GM23338 (cell line): ENCODE results near the gene SLC5A5. TPM values are rescaled to one million over a fixed set of nuclear protein-coding genes. Genes with fewer than 3 reads are reported as not detected.

Source experiments
- ATAC-seq: fragments of 200-7000 bp; cut with Tn5 transposase; 3 replicates; pipeline ENCODE4 v1.9.1; 2020
- DNase-seq: peaks from one replicate; pipeline ENCODE4 v3.0.0-alpha.2; 2015; ENCODE audit warnings: low spot score
- H2AFZ ChIP-seq: fragments of 200-600 bp; sonication (generic); 2 replicates; pipeline ENCODE4 v1.8.0; 2016; ENCODE audit warnings: antibody characterized with exemption, mild to moderate bottlenecking, moderate library complexity
- H3F3A ChIP-seq: fragments of 200-600 bp; sonication (generic); replicated peaks from 2 replicates; pipeline ENCODE4 v1.8.0; 2017; ENCODE audit warnings: antibody characterized with exemption, mixed run types, low read depth
- H3K27ac ChIP-seq: fragments of 200-600 bp; sonication (generic); 2 replicates; pipeline ENCODE4 v1.6.1; 2016; ENCODE audit warnings: low read depth
- H3K27me3 ChIP-seq: fragments of 200-600 bp; sonication (generic); 2 replicates; pipeline ENCODE4 v1.8.0; 2016; ENCODE audit warnings: mild to moderate bottlenecking, mixed run types, moderate library complexity; ENCODE audit not compliant: insufficient read depth
- H3K36me3 ChIP-seq: fragments of 200-600 bp; sonication (generic); 2 replicates; pipeline ENCODE4 v1.8.0; 2016; ENCODE audit warnings: mild to moderate bottlenecking; ENCODE audit not compliant: insufficient read depth
- H3K4me1 ChIP-seq: fragments of 200-600 bp; sonication (generic); 2 replicates; pipeline ENCODE4 v1.8.0; 2016; ENCODE audit warnings: mild to moderate bottlenecking, moderate library complexity; ENCODE audit not compliant: insufficient read depth
- H3K4me2 ChIP-seq: fragments of 200-600 bp; sonication (generic); 2 replicates; pipeline ENCODE4 v1.7.1; 2017; ENCODE audit warnings: mixed run types
- H3K4me3 ChIP-seq: fragments of 200-600 bp; sonication (generic); 2 replicates; pipeline ENCODE4 v1.6.1; 2016; ENCODE audit warnings: mixed run types
- H3K79me2 ChIP-seq: fragments of 200-600 bp; sonication (generic); replicated peaks from 2 replicates; pipeline ENCODE4 v1.8.0; 2017; ENCODE audit warnings: mild to moderate bottlenecking; ENCODE audit not compliant: insufficient read depth
- H3K9me2 ChIP-seq: fragments of 200-600 bp; sonication (generic); 2 replicates; pipeline ENCODE4 v1.8.0; 2017; ENCODE audit not compliant: insufficient read depth
- H4K20me1 ChIP-seq: fragments of 200-600 bp; sonication (generic); replicated peaks from 2 replicates; pipeline ENCODE4 v1.8.0; 2017; ENCODE audit warnings: mild to moderate bottlenecking; ENCODE audit not compliant: insufficient read depth
- H3K27ac Mint-ChIP-seq: 2 replicates; pipeline ENCODE4 v1.8.0; 2020; ENCODE audit warnings: inconsistent platforms, mild to moderate bottlenecking, moderate library complexity, mixed read lengths
- H3K27me3 Mint-ChIP-seq: 3 replicates; pipeline ENCODE4 v1.8.0; 2022; ENCODE audit warnings: low read depth, mild to moderate bottlenecking, moderate library complexity, mixed read lengths, inconsistent platforms; ENCODE audit not compliant: insufficient read depth, poor library complexity
- H3K36me3 Mint-ChIP-seq: 3 replicates; pipeline ENCODE4 v1.8.0; 2021; ENCODE audit warnings: low read depth, mild to moderate bottlenecking, inconsistent platforms, moderate library complexity, mixed read lengths
- H3K4me1 Mint-ChIP-seq: 3 replicates; pipeline ENCODE4 v1.8.0; 2020; ENCODE audit warnings: mild to moderate bottlenecking, inconsistent platforms, mixed read lengths
- H3K4me3 Mint-ChIP-seq: 3 replicates; pipeline ENCODE4 v1.8.0; 2021; ENCODE audit warnings: moderate library complexity, mild to moderate bottlenecking, inconsistent platforms, mixed read lengths
- H3K9me3 Mint-ChIP-seq: 3 replicates; pipeline ENCODE4 v1.8.0; 2020; ENCODE audit warnings: moderate library complexity, mild to moderate bottlenecking, inconsistent platforms, mixed read lengths
- CREB1 ChIP-seq: fragments of 250-450 bp; sonication (Bioruptor Pico); IDR thresholded peaks from 2 replicates; pipeline ENCODE4 v1.5.0; 2020; ENCODE audit warnings: low read depth, mild to moderate bottlenecking, moderate library complexity
- CTCF ChIP-seq, 2 experiments: fragments of 200-600 bp in 1 of 2; sonication (generic) in 1 of 2; conservative IDR thresholded peaks; 2 replicates each; pipeline versions ENCODE4 v1.5.1 to v1.6.1; 2016 to 2017; ENCODE audit warnings: antibody characterized with exemption in 2 of 2, low read depth in 2 of 2, mild to moderate bottlenecking in 2 of 2, moderate library complexity in 1 of 2
- ETS1 ChIP-seq: IDR thresholded peaks from 2 replicates; pipeline ENCODE4 v1.6.1; 2016; ENCODE audit warnings: antibody characterized with exemption
- EZH2 ChIP-seq: fragments of 200-600 bp; sonication (generic); IDR thresholded peaks from one replicate; pipeline ENCODE4 v1.8.0; 2017; ENCODE audit warnings: antibody characterized with exemption, mild to moderate bottlenecking, low read depth; ENCODE audit not compliant: unreplicated experiment
- EZH2phosphoT487 ChIP-seq: fragments of 200-600 bp; sonication (generic); IDR thresholded peaks from one replicate; pipeline ENCODE4 v1.8.1; 2018; ENCODE audit warnings: antibody characterized with exemption; ENCODE audit not compliant: unreplicated experiment
- JUNB ChIP-seq: IDR thresholded peaks from one replicate; pipeline ENCODE4 v1.6.1; 2016; ENCODE audit warnings: antibody characterized with exemption; ENCODE audit not compliant: unreplicated experiment
- NANOG ChIP-seq: IDR thresholded peaks from 2 replicates; pipeline ENCODE4 v1.6.1; 2016; ENCODE audit warnings: antibody characterized with exemption, borderline replicate concordance
- POLR2AphosphoS5 ChIP-seq: IDR thresholded peaks from 2 replicates; pipeline ENCODE4 v1.6.1; 2016; ENCODE audit warnings: antibody characterized with exemption, low read depth
- REST ChIP-seq: IDR thresholded peaks from one replicate; pipeline ENCODE4 v1.6.1; 2018; ENCODE audit warnings: antibody characterized with exemption; ENCODE audit not compliant: unreplicated experiment
- STAT1 ChIP-seq: IDR thresholded peaks from one replicate; pipeline ENCODE4 v1.6.1; 2016; ENCODE audit warnings: antibody characterized with exemption; ENCODE audit not compliant: unreplicated experiment
- ZNF114 ChIP-seq: fragments of 250-450 bp; sonication (Bioruptor Pico); IDR thresholded peaks from 2 replicates; pipeline ENCODE4 v1.5.0; 2020; ENCODE audit warnings: mild to moderate bottlenecking, moderate library complexity
- ZNF331 ChIP-seq: fragments of 250-450 bp; sonication (Bioruptor Pico); IDR thresholded peaks from 2 replicates; pipeline ENCODE4 v1.5.0; 2020; ENCODE audit warnings: low read depth, mild to moderate bottlenecking, moderate library complexity
- ZNF462 ChIP-seq: fragments of 250-450 bp; sonication (Bioruptor Pico); IDR thresholded peaks from 2 replicates; pipeline ENCODE4 v1.5.0; 2020; ENCODE audit warnings: mild to moderate bottlenecking, moderate library complexity
- polyA plus RNA-seq: library from polyadenylated mRNA; unstranded; fragments of >200 nt; fragmentation: Nextera tagmentation; extraction: Ambion mirVana; gene quantifications from 2 replicates; pipeline ENCODE4 v1.2.1, GENCODE V29; 2016
- total RNA-seq: library from RNA; depleted of rRNA; stranded (reverse); fragments of >200 nt; shearing (Covaris generic); gene quantifications from 2 replicates; pipeline ENCODE4 v1.2.3, GENCODE V29; 2014

SLC5A5 gene
- total and polyA plus RNA-seq, 2 experiments from 2014 or later: 1.0 to 2.1 TPM

GRCh38 chr19:17937371-17937900, 65.7 kb downstream of the SLC5A5 start:
- Histone ChIP-seq H3K4me1 (no peaks in the 10 kb centered on the region), H3F3A (peaks cover 9% of the 10 kb centered on the region; the same call in 1 of the 2 replicates), H3K27ac (no peak overlapping the region), H3K79me2 (peaks cover 10% of the 10 kb centered on the region), H3K27me3 (no peaks in the 10 kb centered on the region), H3K36me3 (no peaks in the 10 kb centered on the region), H3K9me2 (no peaks in the 10 kb centered on the region), H4K20me1 (0 out of 2 replicates have a peak, but pooled peaks cover 3% of the 10 kb centered on the region), H3K4me3 (no peak overlapping the region), H2AFZ (no peak overlapping the region), H3K4me2 (no peak overlapping the region)
- ATAC-seq: no peak
- peaks cover 14% of the 10 kb centered on the region; the same call in 2 of the 3 replicates for H3K36me3 Mint-ChIP-seq
- H3K4me3 Mint-ChIP-seq: no peak overlapping the region
- no peak for DNase-seq
- no peak overlapping the region for H3K27ac Mint-ChIP-seq
- H3K27me3 Mint-ChIP-seq: peaks cover 18% of the 10 kb centered on the region
- TF ChIP-seq CTCF (conservative IDR thresholded peaks at IDR 0.05; ENCODE audit: low read depth in 2 of 2): no peak
- no peak for TF ChIP-seq ZNF114 (CRISPR knock-in tag)
- no peak for TF ChIP-seq ZNF331 (CRISPR knock-in tag)
- no peak for TF ChIP-seq POLR2AphosphoS5
- no peak for TF ChIP-seq JUNB
- no peak for TF ChIP-seq CREB1 (CRISPR knock-in tag)
- TF ChIP-seq NANOG: no peak
- TF ChIP-seq EZH2: no peak
- no peak for TF ChIP-seq EZH2phosphoT487
- no peak for TF ChIP-seq STAT1
- TF ChIP-seq ZNF462: no peak
- no peak for TF ChIP-seq ETS1
- no peak for TF ChIP-seq REST
- H3K9me3 Mint-ChIP-seq: no peaks in the 10 kb centered on the region
- H3K4me1 Mint-ChIP-seq: peaks cover 11% of the 10 kb centered on the region
